H9 (cell line): Measurements from ENCODE around the gene RAC2. TPM values are rescaled to one million over a fixed set of nuclear protein-coding genes. Genes with fewer than 3 reads are reported as not detected.

ENCODE experiments used
- DNase-seq: peaks from one replicate; pipeline ENCODE4 v3.0.0-alpha.2; 2017
- H2AFZ ChIP-seq: one replicate; pipeline ENCODE4 v1.6.1; 2013; ENCODE audit warnings: mild to moderate bottlenecking, low read length, control low read depth, moderate library complexity
- H2AK5ac ChIP-seq: 2 replicates; pipeline ENCODE4 v1.6.1; 2013; ENCODE audit warnings: low read length, control low read depth, mixed read lengths; ENCODE audit not compliant: insufficient read length
- H2BK120ac ChIP-seq: one replicate; pipeline ENCODE4 v1.6.1; 2013; ENCODE audit warnings: low read depth, mild to moderate bottlenecking, low read length, control low read depth, inconsistent platforms; ENCODE audit not compliant: poor library complexity, severe bottlenecking
- H2BK12ac ChIP-seq: 2 replicates; pipeline ENCODE4 v1.6.1; 2013; ENCODE audit warnings: low read length, control low read depth, mixed read lengths, low read depth; ENCODE audit not compliant: insufficient read length
- H2BK15ac ChIP-seq: 2 replicates; pipeline ENCODE4 v1.6.1; 2013; ENCODE audit warnings: low read depth, low read length, control low read depth
- H2BK20ac ChIP-seq: one replicate; pipeline ENCODE4 v1.6.1; 2013; ENCODE audit warnings: low read depth, mild to moderate bottlenecking, low read length, control low read depth, inconsistent platforms; ENCODE audit not compliant: poor library complexity, severe bottlenecking
- H2BK5ac ChIP-seq: 2 replicates; pipeline ENCODE4 v1.6.1; 2013; ENCODE audit warnings: low read length, control low read depth, mixed read lengths; ENCODE audit not compliant: insufficient read length
- H3K14ac ChIP-seq: 2 replicates; pipeline ENCODE4 v1.6.1; 2013; ENCODE audit warnings: low read length, control low read depth; ENCODE audit not compliant: insufficient read depth
- H3K18ac ChIP-seq: 2 replicates; pipeline ENCODE4 v1.6.1; 2013; ENCODE audit warnings: low read depth, mild to moderate bottlenecking, mixed read lengths, low read length, control low read depth; ENCODE audit not compliant: insufficient read length
- H3K23ac ChIP-seq: 2 replicates; pipeline ENCODE4 v1.6.1; 2013; ENCODE audit warnings: low read length, control low read depth, mixed read lengths, low read depth; ENCODE audit not compliant: insufficient read length
- H3K23me2 ChIP-seq: 2 replicates; pipeline ENCODE4 v1.6.1; 2013; ENCODE audit warnings: low read depth, mild to moderate bottlenecking, mixed read lengths, low read length, control low read depth; ENCODE audit not compliant: insufficient read length, poor library complexity, severe bottlenecking
- H3K27ac ChIP-seq: 2 replicates; pipeline ENCODE4 v1.5.1; 2013; ENCODE audit warnings: low read length, control low read depth, mixed read lengths, low read depth; ENCODE audit not compliant: insufficient read length
- H3K27me3 ChIP-seq: 2 replicates; pipeline ENCODE4 v1.6.1; 2013; ENCODE audit warnings: low read length, control low read depth, inconsistent platforms; ENCODE audit not compliant: insufficient read depth
- H3K4ac ChIP-seq: 2 replicates; pipeline ENCODE4 v1.6.1; 2013; ENCODE audit warnings: low read depth, mild to moderate bottlenecking, control low read depth, inconsistent platforms, low read length, moderate library complexity
- H3K4me1 ChIP-seq: 2 replicates; pipeline ENCODE4 v1.6.1; 2013; ENCODE audit warnings: low read length, control low read depth, inconsistent platforms; ENCODE audit not compliant: insufficient read depth
- H3K4me2 ChIP-seq: 2 replicates; pipeline ENCODE4 v1.6.1; 2013; ENCODE audit warnings: low read length, control low read depth, mixed read lengths; ENCODE audit not compliant: insufficient read length, insufficient read depth
- H3K56ac ChIP-seq: 2 replicates; pipeline ENCODE4 v1.6.1; 2013; ENCODE audit warnings: low read depth, mild to moderate bottlenecking, mixed read lengths, low read length, control low read depth; ENCODE audit not compliant: insufficient read length
- H3K79me1 ChIP-seq: 2 replicates; pipeline ENCODE4 v1.6.1; 2013; ENCODE audit warnings: low read depth, mild to moderate bottlenecking, moderate library complexity, low read length, control low read depth, inconsistent platforms; ENCODE audit not compliant: insufficient read depth, poor library complexity, severe bottlenecking
- H3K79me2 ChIP-seq: 2 replicates; pipeline ENCODE4 v1.6.1; 2013; ENCODE audit warnings: low read length, control low read depth, inconsistent platforms; ENCODE audit not compliant: insufficient read depth
- H3K9ac ChIP-seq: 2 replicates; pipeline ENCODE4 v1.6.1; 2013; ENCODE audit warnings: low read length, control low read depth, mixed read lengths; ENCODE audit not compliant: insufficient read length; ENCODE audit errors: extremely low read depth
- H3K9me3 ChIP-seq: one replicate; pipeline ENCODE4 v1.6.1; 2013; ENCODE audit warnings: low read depth, low read length, inconsistent platforms; ENCODE audit not compliant: control insufficient read depth
- H3T11ph ChIP-seq: one replicate; pipeline ENCODE4 v1.6.1; 2013; ENCODE audit warnings: mild to moderate bottlenecking, low read length, control low read depth, inconsistent platforms
- H4K20me1 ChIP-seq: one replicate; pipeline ENCODE4 v1.6.1; 2013; ENCODE audit not compliant: control insufficient read depth, insufficient read length, insufficient read depth
- H4K5ac ChIP-seq: 2 replicates; pipeline ENCODE4 v1.6.1; 2013; ENCODE audit warnings: low read depth, mild to moderate bottlenecking, mixed read lengths, low read length, control low read depth; ENCODE audit not compliant: insufficient read length
- H4K8ac ChIP-seq: replicated peaks from 2 replicates; pipeline ENCODE4 v1.6.1; 2013; ENCODE audit warnings: low read length, control low read depth, mixed read lengths, low read depth; ENCODE audit not compliant: insufficient read length
- H4K91ac ChIP-seq: 2 replicates; pipeline ENCODE4 v1.6.1; 2013; ENCODE audit warnings: low read depth, mild to moderate bottlenecking, moderate library complexity, mixed read lengths, low read length, control low read depth; ENCODE audit not compliant: insufficient read length
- H3K27ac Mint-ChIP-seq, 3 experiments: 2 replicates in 2 of 3; 3 replicates in 1 of 3; pipeline ENCODE4 v1.8.0; 2020 to 2021; ENCODE audit warnings: mixed read lengths in 3 of 3, mild to moderate bottlenecking in 1 of 3, moderate library complexity in 1 of 3
- H3K27me3 Mint-ChIP-seq: 2 replicates; pipeline ENCODE4 v1.8.0; 2021; ENCODE audit warnings: low read depth, mild to moderate bottlenecking, moderate library complexity, mixed read lengths
- H3K36me3 Mint-ChIP-seq, 3 experiments: 2 replicates in 2 of 3; 3 replicates in 1 of 3; pipeline ENCODE4 v1.8.0; 2020 to 2021; ENCODE audit warnings: low read depth in 3 of 3, mixed read lengths in 3 of 3; ENCODE audit not compliant: insufficient read depth in 1 of 3
- H3K4me1 Mint-ChIP-seq, 2 experiments: 2 replicates each; pipeline ENCODE4 v1.8.0; 2020; ENCODE audit warnings: mixed read lengths in 2 of 2
- H3K4me3 Mint-ChIP-seq, 2 experiments: 2 replicates in 1 of 2; 3 replicates in 1 of 2; pipeline ENCODE4 v1.8.0; 2020 to 2021; ENCODE audit warnings: mild to moderate bottlenecking in 2 of 2, mixed read lengths in 2 of 2, moderate library complexity in 1 of 2
- H3K9me3 Mint-ChIP-seq, 2 experiments: 2 replicates in 1 of 2; 3 replicates in 1 of 2; pipeline ENCODE4 v1.8.0; 2020; ENCODE audit warnings: mild to moderate bottlenecking in 2 of 2, mixed read lengths in 2 of 2, moderate library complexity in 1 of 2
- CTCF ChIP-seq: fragments of 200-600 bp; sonication (generic); conservative IDR thresholded peaks from 3 replicates; pipeline ENCODE4 v1.8.0; 2021; ENCODE audit warnings: antibody characterized with exemption, mild to moderate bottlenecking
- WGBS: extraction: QIAGEN DNeasy Blood & Tissue Kit; methylation state at CpG from one replicate; pipeline ENCODE4 v1.1.7; 2013; ENCODE audit warnings: missing lambda C conversion rate, low lambda C conversion rate, mixed read lengths; ENCODE audit not compliant: insufficient read length; ENCODE audit errors: extremely low coverage; 5-methylcytosine and 5-hydroxymethylcytosine counted together
- total RNA-seq: library from RNA; stranded (reverse); gene quantifications from 2 replicates; pipeline ENCODE4 v1.2.1, GENCODE V29; 2021

The RAC2 gene
- total RNA-seq, 1 experiment from 2014 or later: 2.8 TPM

GRCh38 chr22:37195921-37196320 is 48.1 kb downstream of the RAC2 start:
- H3K4me3 Mint-ChIP-seq: no peak overlapping the region
- no CpG with 5 or more reads among the region's 4 CpGs for WGBS
- H3K4me2 ChIP-seq: no peak overlapping the region

More at GRCh38 chr22:37195921-37196320, 48.1 kb downstream of the RAC2 start:
- H2BK5ac ChIP-seq: no peak overlapping the region
- no peaks in the 10 kb centered on the region for H3K27me3 ChIP-seq
- H2BK120ac ChIP-seq: no peak overlapping the region
- no peak overlapping the region for H2BK20ac ChIP-seq
- peaks cover 12 to 18% (median 12%) of the 10 kb centered on the region in 3 experiments for H3K36me3 Mint-ChIP-seq
- no peaks in the 10 kb centered on the region for H3K79me2 ChIP-seq
- H3K23me2 ChIP-seq: peaks cover 5% of the 10 kb centered on the region
- no peak for TF ChIP-seq CTCF
- no peak overlapping the region for H2AFZ ChIP-seq
- H3K18ac ChIP-seq: no peak overlapping the region
- no peaks in the 10 kb centered on the region for H4K20me1 ChIP-seq
- peaks cover 16 to 20% of the 10 kb centered on the region in 2 experiments for H3K9me3 Mint-ChIP-seq
- H3T11ph ChIP-seq: no peak overlapping the region
- no peak overlapping the region for H4K91ac ChIP-seq
- no peak for DNase-seq
- no peak overlapping the region for H3K4ac ChIP-seq
- no peak overlapping the region for H3K27ac ChIP-seq
- no peak overlapping the region for H3K9ac ChIP-seq
- no peak overlapping the region for H2BK12ac ChIP-seq
- peaks cover 19 to 34% of the 10 kb centered on the region in 2 experiments for H3K4me1 Mint-ChIP-seq
- peaks cover 6% of the 10 kb centered on the region for H3K27me3 Mint-ChIP-seq
- H3K23ac ChIP-seq: no peak overlapping the region
- H4K8ac ChIP-seq: no peak overlapping the region
- H3K56ac ChIP-seq: no peak overlapping the region
- H4K5ac ChIP-seq: no peak overlapping the region
- no peak overlapping the region for H3K14ac ChIP-seq
- H2AK5ac ChIP-seq: no peak overlapping the region
- no peak overlapping the region for H3K27ac Mint-ChIP-seq
- no peaks in the 10 kb centered on the region; the same call in 1 of the 2 replicates for H3K4me1 ChIP-seq
- H3K79me1 ChIP-seq: no peaks in the 10 kb centered on the region
- peaks cover 5% of the 10 kb centered on the region for H3K9me3 ChIP-seq
- H2BK15ac ChIP-seq: no peak overlapping the region
